Measurements from ENCODE around the gene MRPL46. TPM values are rescaled to one million over a fixed set of nuclear protein-coding genes. Genes with fewer than 3 reads are reported as not detected.

Gene MRPL46
- total and polyA plus RNA-seq, 9 of the 15 experiments (the other 6 are each of a cell fraction or from before 2014, with no cell fraction given): 41.2 to 72.2 (median 49.8) TPM

DNA sequence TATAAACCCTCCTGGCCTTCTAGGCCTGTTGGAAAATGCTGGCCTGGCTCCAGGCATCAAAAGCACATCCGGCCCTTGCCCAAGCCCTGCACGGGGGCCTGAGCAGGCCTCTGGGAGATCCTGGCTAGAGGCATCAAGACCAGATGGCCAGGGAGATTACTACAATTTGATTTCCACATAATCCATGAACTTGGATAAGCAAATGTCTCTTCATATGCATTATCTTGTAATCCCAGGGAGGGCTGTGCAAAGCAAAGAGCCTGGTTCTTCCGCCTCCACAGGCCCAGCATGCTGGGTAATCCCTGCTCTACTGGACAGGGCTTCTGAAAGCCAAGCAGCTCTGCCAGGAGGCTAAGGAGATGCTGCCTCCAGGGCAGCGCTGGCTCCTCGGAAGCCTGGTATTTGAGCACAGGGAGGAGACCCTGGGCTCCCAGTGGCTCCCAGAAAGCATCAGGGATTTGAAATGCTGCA lies 18.2 kb downstream of the MRPL46 start:
- in situ Hi-C loops (cut with MboI): no loop called here
- POLR2A ChIA-PET: no interaction called here
- no peak for FAIRE-seq

GRCh38 chr15:88447741-88448140 lies 19.4 kb downstream of the MRPL46 start:
- no peaks in the 10 kb centered on the region for H3K36me3 ChIP-seq (ENCODE audit: control insufficient read depth, insufficient read depth, low read length)
- DNase-seq (ENCODE audit: extremely low read depth in 1 of 4, low spot score in 3 of 4) (no peak), ATAC-seq (no peak), FAIRE-seq (no peak)
- no peaks in the 10 kb centered on the region for H3K9me1 ChIP-seq (ENCODE audit: control insufficient read depth, insufficient read depth, low read length)
- intact Hi-C loops (cut with micrococcal nuclease) (no loop called here), in situ Hi-C loops (cut with MboI) (no loop called here)
- ChIA-PET CTCF (ENCODE audit: low intra/inter-chr PET ratio) (no interaction called here), POLR2A (interaction anchor here (0.6 kb wide), 1 partner anchor 200 kb away, joined by 3 read pairs; no protein-coding TSS in a partner anchor)
- no peak overlapping the region for H3K27ac ChIP-seq (ENCODE audit: extremely low read depth, low read depth, low read length)
- TF ChIP-seq ETV5 (CRISPR knock-in tag; IDR thresholded peaks at IDR 0.05; ENCODE audit: low read depth) (no peak), NCOA6 (IDR thresholded peaks at IDR 0.05) (no peak), ELF4 (CRISPR knock-in tag; IDR thresholded peaks at IDR 0.05) (no peak)
- H4K20me1 ChIP-seq (replicated peaks; ENCODE audit: control insufficient read depth, insufficient read depth, low read length): no peaks in the 10 kb centered on the region
- H3K4me1 ChIP-seq (replicated peaks in 1 of 2; ENCODE audit: control insufficient read depth in 2 of 2, insufficient read depth in 2 of 2, low read length in 2 of 2): no peaks in the 10 kb centered on the region
- BruUV-seq (replicated peaks): no TSS peak
- H2AFZ ChIP-seq (ENCODE audit: low read depth, low read length): no peak overlapping the region
- WGBS (ENCODE audit: insufficient coverage, low coverage, missing lambda C conversion rate): 0% methylated on average over 1 of the region's 1 CpG
- peaks cover 4 to 6% of the 10 kb centered on the region in 2 experiments; a peak in 2 of 5 replicates for H3K27me3 ChIP-seq (ENCODE audit: control insufficient read depth in 2 of 2, insufficient read depth in 2 of 2, low read length in 2 of 2)
- H3K79me2 ChIP-seq (ENCODE audit: control insufficient read depth, insufficient read depth, low read length): no peaks in the 10 kb centered on the region
- H3K4me3 ChIP-seq: no peak overlapping the region
- no peak overlapping the region for H3K4me2 ChIP-seq (ENCODE audit: insufficient read depth, low read length)
- no peak overlapping the region for H3K9ac ChIP-seq (ENCODE audit: insufficient read depth in 1 of 2, low read depth in 2 of 2, low read length in 2 of 2)
- no peaks in the 10 kb centered on the region for H3K9me3 ChIP-seq (replicated peaks; ENCODE audit: control insufficient read depth, insufficient read depth, low read depth, low read length)

More for the DNA sequence above, 18.2 kb downstream of the MRPL46 start:
- 3% methylated on average over 5 of the region's 5 CpGs for WGBS (ENCODE audit: insufficient coverage, low coverage, missing lambda C conversion rate)
- H3K4me3 ChIP-seq: no peak overlapping the region
- no peak overlapping the region for H2AFZ ChIP-seq (ENCODE audit: low read depth, low read length)
- H3K9me1 ChIP-seq (ENCODE audit: control insufficient read depth, insufficient read depth, low read length): no peaks in the 10 kb centered on the region
- H3K4me2 ChIP-seq (ENCODE audit: insufficient read depth, low read length): no peak overlapping the region
- TF ChIP-seq CBFA2T3 (IDR thresholded peaks at IDR 0.05) (0 out of 2 replicates have a peak, but pooled peaks have one; percentile 8), BHLHE40 (IDR thresholded peaks at IDR 0.05; ENCODE audit: low read length) (no peak), SIN3B (IDR thresholded peaks at IDR 0.05; ENCODE audit: low read depth) (no peak)
- no peaks in the 10 kb centered on the region for H3K4me1 ChIP-seq (replicated peaks in 1 of 2; ENCODE audit: control insufficient read depth in 2 of 2, insufficient read depth in 2 of 2, low read length in 2 of 2)
- H3K9me3 ChIP-seq (replicated peaks; ENCODE audit: control insufficient read depth, insufficient read depth, low read depth, low read length): no peaks in the 10 kb centered on the region
- no peaks in the 10 kb centered on the region for H4K20me1 ChIP-seq (replicated peaks; ENCODE audit: control insufficient read depth, insufficient read depth, low read length)
- DNase-seq (ENCODE audit: extremely low read depth in 1 of 4, low spot score in 3 of 4): no peak
- peaks cover 4 to 6% of the 10 kb centered on the region in 2 experiments; a peak in 2 of 5 replicates for H3K27me3 ChIP-seq (ENCODE audit: control insufficient read depth in 2 of 2, insufficient read depth in 2 of 2, low read length in 2 of 2)
- intact Hi-C loops (cut with micrococcal nuclease): no loop called here
- H3K9ac ChIP-seq (ENCODE audit: insufficient read depth in 1 of 2, low read depth in 2 of 2, low read length in 2 of 2): no peak overlapping the region
- no peaks in the 10 kb centered on the region for H3K36me3 ChIP-seq (ENCODE audit: control insufficient read depth, insufficient read depth, low read length)
- CTCF ChIA-PET (ENCODE audit: low intra/inter-chr PET ratio): no interaction called here
- ATAC-seq: no peak
- no peak overlapping the region for H3K27ac ChIP-seq (ENCODE audit: extremely low read depth, low read depth, low read length)
- BruUV-seq (replicated peaks): no TSS peak
- H3K79me2 ChIP-seq (ENCODE audit: control insufficient read depth, insufficient read depth, low read length): no peaks in the 10 kb centered on the region

Measured in K562 (cell line).